ENCODE data around the gene LPCAT1.
"Not testable (repeated sequence)": the region's sequence is repeated elsewhere in the genome, so short reads cannot be mapped to it uniquely, and the experiment has no call there.

LPCAT1 gene

GRCh38 chr5:1564182-1564748, 40.5 kb upstream of the LPCAT1 start:
- TF ChIP-seq CTCF (conservative IDR thresholded peaks at IDR 0.05) (no peak), ZFX (IDR thresholded peaks at IDR 0.05) (no peak)
- no peak overlapping the region for H3K27ac ChIP-seq

- no peak overlapping the region for H3K27ac ChIP-seq
- no peak for TF ChIP-seq ZFX (IDR thresholded peaks at IDR 0.05)
Measured at GRCh38 chr5:1563617-1564181, 39.9 kb upstream of the LPCAT1 start.

- no peak overlapping the region for H3K27ac ChIP-seq
- TF ChIP-seq CTCF (conservative IDR thresholded peaks at IDR 0.05) (no peak), ZFX (IDR thresholded peaks at IDR 0.05) (no peak)
Measured at GRCh38 chr5:1563051-1563461, 39.3 kb upstream of the LPCAT1 start.

- no peak overlapping the region for H3K27ac ChIP-seq
- TF ChIP-seq CTCF (conservative IDR thresholded peaks at IDR 0.05) (no peak), ZFX (IDR thresholded peaks at IDR 0.05) (no peak)
Measured at GRCh38 chr5:1562599-1562998, 38.8 kb upstream of the LPCAT1 start.

- H3K27ac ChIP-seq, result no peak overlapping the region
- no peak for TF ChIP-seq ZFX (IDR thresholded peaks at IDR 0.05)
- no peak for TF ChIP-seq CTCF (conservative IDR thresholded peaks at IDR 0.05)
Measured at GRCh38 chr5:1561402-1561929, 37.7 kb upstream of the LPCAT1 start.

- not testable (repeated sequence) for H3K27ac ChIP-seq
Measured at GRCh38 chr5:1560499-1560898, 36.7 kb upstream of the LPCAT1 start.

- TF ChIP-seq ZFX (IDR thresholded peaks at IDR 0.05), result no peak
- no peak overlapping the region for H3K27ac ChIP-seq
Measured at GRCh38 chr5:1558944-1559343, 35.2 kb upstream of the LPCAT1 start.

GRCh38 chr5:1557114-1557873, 33.5 kb upstream of the LPCAT1 start:
- no peak overlapping the region for H3K27ac ChIP-seq
- TF ChIP-seq CTCF (conservative IDR thresholded peaks at IDR 0.05) (no peak), ZFX (IDR thresholded peaks at IDR 0.05) (no peak)

Data from C4-2B (cell line).